HG02973 (cell line): ENCODE data around the gene PCTP.
A peak's percentile ranks its signal among the peaks of the same experiment; 100 is the strongest.

Experiments
- ATAC-seq: cut with Tn5 transposase; IDR thresholded peaks from one replicate; pipeline ENCODE4 v1.9.1; 2021; ENCODE audit warnings: moderate library complexity; ENCODE audit not compliant: unreplicated experiment

PCTP gene

DNA sequence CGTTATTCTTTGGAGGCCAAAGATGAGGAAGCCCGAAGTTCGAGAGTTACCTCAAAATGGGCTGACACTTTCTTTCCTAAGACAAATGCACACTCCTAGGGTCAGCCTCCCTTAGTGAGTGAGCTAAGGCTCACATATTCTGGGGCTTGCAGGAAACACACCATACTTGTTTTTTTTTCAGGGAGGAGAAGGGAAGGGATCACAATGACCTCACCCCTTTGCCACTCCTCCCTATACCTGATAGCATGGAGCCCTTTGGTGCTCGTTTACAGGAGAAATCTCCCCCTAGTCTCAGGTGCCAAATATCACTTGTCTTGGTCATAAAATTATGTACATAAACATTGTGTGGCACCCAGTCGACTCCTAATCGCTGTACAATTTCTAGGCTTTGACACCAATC is 23.6 kb upstream of the PCTP start:
- no peak for ATAC-seq

GRCh38 chr17:55727920-55728319 is 22.9 kb upstream of the PCTP start:
- ATAC-seq, result no peak

- ATAC-seq, result no peak
These were observed 22.5 kb upstream of the PCTP start for GRCh38 chr17:55728361-55728760.

DNA sequence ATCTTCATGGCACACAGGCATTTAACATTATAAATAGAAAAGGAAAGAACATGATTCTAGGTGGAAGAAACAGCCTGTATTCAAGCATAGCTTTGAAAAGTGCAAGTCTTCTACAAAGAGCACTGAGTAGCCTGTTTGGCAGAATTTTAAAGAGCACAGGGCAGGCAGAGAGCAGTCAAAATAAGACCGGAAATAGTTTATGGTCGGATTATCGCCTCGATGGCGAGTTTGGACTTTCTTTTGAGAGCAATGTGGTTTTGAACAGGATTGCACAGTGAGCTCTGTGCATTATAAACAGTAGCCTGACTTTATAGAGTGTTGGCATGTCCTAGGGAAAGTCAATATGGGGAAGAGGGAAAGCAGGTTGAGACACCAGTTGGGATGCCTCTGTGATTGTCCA is 22.0 kb upstream of the PCTP start:
- no peak for ATAC-seq

- no peak for ATAC-seq
These were observed 21.4 kb upstream of the PCTP start for GRCh38 chr17:55729484-55729883.

DNA sequence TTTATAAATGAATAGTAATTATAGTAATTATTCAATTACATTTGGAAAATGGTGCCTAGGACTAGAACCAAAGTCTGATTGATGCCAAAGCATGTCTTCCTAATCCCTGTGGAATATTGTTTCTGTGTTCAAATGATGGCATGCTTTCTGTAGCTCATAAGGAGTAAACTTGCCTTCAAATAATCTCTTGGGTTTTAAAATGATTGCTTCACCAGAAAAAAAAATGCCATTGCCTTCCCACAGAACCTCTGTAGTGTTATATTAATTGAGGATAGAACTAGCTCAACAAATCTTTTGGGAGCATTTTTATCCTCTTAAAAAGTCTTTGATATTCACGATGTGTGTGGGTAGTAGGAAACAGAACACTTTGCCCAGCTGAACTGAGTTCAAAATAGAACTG is 20.5 kb upstream of the PCTP start:
- ATAC-seq, result no peak

DNA sequence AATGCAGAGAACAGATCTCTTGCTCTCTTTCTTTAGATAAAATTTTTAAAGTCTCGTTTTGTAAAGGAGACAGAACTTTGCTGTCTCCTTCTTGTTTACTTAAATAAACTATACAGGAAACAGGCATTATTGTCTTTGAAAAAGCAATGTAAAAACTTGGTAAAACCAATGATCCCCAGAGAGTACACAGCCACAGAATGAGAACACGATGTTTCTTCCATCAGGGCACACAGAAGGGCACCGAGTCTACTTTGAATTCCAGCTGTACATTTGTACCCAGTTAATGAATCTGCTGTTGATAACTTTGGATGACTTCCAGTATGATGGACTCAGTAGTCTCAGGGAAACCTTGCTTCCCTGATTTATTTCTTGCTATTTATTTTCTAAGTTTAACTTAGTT is 20.0 kb upstream of the PCTP start:
- no peak for ATAC-seq

- ATAC-seq, result no peak
These were observed 19.1 kb upstream of the PCTP start for GRCh38 chr17:55731586-55732250.

DNA sequence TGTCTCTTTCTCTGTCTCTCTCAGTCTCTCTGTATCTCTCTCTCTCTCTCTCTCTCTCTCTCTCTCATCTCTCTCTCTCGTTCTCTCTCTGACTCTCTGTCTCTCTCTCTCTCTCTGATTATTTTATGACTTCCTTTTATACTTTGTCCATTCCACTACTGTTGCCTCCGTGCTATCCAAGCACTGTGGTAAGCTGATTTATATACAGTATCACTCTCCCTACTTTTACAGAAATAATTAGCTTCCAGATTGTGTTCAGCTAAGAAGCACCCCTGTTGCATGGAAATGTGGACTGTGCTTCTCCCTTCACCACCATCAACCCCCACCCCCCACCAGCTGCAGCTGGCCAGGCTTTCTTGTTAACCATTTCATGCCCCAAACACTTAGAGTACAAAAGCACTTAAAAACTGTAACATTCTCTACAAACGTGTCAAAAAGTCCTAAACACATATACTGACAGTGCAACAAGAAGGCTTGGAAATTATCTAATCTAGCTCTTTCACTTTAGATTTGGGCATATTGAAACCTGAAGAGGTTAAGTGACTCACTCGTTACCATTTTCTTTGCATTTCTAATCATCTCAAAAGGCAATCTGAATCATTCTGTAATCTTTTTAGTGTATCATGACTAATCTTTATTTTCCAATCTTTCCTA is 16.6 kb upstream of the PCTP start:
- peak; percentile 65 for ATAC-seq

- no peak for ATAC-seq
These were observed 15.0 kb upstream of the PCTP start for GRCh38 chr17:55735731-55736405.

DNA sequence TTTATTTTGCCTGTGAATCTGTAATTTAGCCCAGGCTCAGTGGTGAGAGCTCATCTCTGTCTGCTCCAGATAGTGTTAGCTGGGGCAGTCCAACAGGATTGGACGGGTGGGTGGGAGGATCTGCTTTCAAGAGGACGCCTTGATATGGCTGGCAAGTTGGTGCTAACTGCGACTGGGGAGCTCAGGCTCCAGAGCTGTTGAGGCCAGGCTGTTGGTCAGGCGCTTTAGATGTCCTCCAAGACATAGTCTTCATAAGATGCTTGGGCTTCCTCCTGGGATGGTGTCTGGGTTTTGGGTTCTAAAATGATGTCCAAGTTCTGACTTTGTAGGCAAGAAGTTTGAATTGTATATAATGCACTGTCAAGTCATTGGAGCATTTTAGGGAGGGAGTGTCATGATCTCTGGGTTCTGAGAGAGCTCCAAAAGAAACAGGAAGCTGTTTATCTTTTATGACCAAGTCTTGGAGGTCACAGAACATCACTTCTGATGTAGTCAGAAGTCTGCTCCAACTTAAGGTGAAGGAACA is 12.8 kb upstream of the PCTP start:
- no peak for ATAC-seq

DNA sequence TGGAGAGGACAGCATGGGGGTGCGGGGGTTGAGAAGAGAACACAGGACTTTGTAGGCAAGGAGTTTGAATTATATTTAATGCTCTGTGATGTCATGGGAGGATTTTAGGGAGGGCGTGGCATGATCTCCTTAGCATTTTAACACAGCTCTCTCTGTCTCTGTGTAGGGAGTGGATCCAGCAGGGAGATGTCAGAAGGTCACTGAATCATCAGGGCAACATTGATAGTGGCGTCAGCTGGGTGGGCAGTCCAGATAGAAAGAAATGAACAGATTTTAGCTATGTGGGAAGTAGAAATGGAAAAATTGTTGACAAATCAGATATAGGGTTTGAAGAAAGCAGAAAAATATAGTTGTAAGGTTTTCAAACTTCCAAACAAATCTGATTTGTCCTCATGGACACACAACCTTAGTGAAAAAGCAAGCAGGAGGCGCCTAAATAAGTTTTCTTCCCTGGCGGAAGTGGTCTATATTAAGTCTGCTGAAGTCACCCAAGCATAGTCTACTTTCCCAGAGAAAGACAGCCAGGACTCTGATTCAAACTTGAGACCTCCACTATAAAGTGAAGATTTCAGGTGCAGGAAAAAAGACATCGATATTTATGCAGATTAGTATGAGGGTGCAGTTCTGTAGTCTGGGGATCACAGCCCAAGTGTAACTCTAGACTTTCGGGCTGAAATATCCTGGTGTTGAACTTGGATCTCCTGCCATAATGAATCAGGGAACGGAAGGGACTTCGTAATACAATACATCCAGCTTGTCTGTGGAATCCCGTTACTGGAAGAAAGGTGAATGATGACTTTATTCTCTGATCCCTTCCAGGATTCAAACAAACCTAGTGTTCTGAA is 10.1 kb upstream of the PCTP start:
- ATAC-seq, result no peak

GRCh38 chr17:55741356-55741700 is 9.5 kb upstream of the PCTP start:
- ATAC-seq, result no peak

DNA sequence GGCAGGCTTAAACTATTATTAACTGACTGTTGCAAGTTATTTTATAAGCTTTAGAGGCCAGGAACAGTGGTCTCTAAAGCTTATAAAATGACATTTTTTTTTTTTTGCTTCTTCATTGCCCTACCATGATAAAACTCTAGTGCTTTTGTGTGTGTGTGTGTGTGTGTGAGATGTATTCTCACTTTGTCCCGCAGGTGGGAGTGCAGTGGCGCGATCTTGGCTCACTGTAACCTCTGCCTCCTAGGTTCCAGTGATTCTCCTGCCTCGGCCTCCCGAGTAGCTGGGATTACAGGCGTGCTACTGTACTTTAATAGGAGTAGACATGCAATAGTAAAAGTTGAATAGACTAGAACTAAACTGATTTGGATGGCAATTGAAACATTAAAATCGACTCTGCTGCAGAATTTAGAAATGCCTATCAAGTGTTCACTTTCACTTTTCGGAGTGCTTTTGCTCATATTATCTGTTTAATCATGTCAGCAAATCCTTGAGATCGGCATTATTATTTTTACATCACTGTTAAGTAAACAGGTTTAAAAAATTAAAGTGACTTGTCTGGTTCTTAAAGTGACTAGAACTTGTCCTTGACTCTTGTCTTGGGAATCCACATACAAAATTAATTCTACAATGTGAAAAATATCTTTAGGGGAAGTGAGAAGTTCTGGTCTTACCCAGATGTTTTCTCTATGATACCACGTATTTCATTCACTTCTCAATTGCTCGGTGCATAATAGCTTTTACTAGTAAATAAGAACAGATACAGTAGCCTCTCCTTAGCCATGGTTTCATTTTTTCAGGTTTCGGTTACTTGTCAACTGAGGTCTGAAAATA is 8.4 kb upstream of the PCTP start:
- ATAC-seq, result peak; percentile 88

DNA sequence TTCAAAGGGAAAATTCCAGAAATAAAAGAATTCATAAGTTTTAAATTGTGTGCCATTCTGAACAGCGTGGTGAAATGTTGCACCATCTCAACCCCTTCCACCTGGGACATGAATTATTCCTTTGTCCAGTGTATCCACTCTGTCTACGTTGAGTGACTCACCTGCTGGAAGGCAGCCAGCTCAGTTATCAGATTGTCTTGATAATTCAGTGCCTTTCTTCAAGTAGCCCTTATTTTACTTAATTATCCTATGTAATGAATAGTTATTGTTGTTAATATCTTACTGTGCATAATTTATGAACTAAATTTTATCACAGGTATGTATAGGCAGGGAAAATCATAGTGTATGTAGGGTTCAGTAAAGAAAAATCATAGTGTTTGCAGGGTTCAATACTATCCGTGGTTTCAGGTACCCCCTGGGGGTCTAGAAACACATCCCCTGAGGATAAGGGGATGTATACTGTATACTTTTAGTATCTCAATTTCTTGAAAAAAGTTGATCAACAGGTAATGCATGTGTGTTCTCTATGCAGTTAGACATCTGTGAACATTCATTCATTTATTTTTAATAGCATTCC is 7.7 kb upstream of the PCTP start:
- peak; percentile 21 for ATAC-seq

- ATAC-seq, result no peak
These were observed 5.6 kb upstream of the PCTP start for GRCh38 chr17:55745258-55745657.

GRCh38 chr17:55746466-55746865 is 4.4 kb upstream of the PCTP start:
- ATAC-seq, result no peak

DNA sequence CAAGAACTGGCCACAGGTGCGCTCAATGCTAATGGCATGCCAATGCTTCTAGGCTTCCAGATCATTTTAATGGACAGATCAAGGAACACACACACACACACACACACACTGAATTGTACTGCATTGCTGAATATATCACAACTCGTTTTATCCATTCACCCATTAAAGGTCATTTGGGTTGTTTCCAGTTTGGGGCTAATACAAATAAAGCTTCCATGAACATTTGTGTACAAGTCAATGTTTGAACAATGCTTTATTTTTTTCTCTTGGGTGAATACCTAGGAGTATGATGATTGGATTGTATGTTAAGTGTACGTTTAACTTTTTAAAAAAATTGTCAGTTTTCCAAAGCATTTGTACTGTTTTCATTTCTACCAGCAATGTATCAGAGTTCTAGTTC is 3.6 kb upstream of the PCTP start:
- no peak for ATAC-seq

GRCh38 chr17:55748841-55749240 is 2.0 kb upstream of the PCTP start:
- no peak for ATAC-seq

DNA sequence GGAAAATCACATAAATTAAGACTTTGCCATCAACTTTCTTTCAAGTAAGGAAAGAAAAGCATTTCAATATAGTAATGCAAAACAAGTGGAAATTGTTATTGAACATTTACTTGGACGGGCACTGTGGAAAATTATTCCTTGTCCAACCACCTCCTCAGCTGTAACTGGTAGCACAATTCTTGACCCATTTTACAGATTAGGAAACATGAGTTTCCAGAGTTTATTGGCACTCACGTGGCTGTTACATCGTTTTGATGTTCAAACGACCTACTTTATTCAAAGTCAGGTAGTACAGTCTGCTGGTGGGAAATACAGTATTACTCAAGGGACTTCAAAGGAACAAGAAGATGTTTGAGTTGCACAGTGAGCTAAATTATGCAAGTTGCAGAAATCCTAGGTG is 866 bp upstream of the PCTP start:
- ATAC-seq, result no peak
